A673 (cell line): ENCODE results near the gene PPP1R8. TPM values are rescaled to one million over a fixed set of nuclear protein-coding genes. Genes with fewer than 3 reads are reported as not detected.
"Not testable (repeated sequence)": the region's sequence is repeated elsewhere in the genome, so short reads cannot be mapped to it uniquely, and the experiment has no call there.

ENCODE experiments used
- BruUV-seq: library from RNA; stranded (reverse); fragments of 400-500 nt; replicated peaks from 2 replicates; lab custom pipeline; 2021; lab: Mats Ljungman, UMichigan
- CTCF ChIA-PET: fragments of 300-600 bp; sonication (Branson Sonifier 250); formaldehyde crosslinking; loops from one replicate; lab custom pipeline; 2022; ENCODE audit warnings: antibody characterized with exemption; lab: Charles Lee
- POLR2A ChIA-PET: fragments of 300-600 bp; sonication (Branson Sonifier 250); formaldehyde crosslinking; loops from one replicate; lab custom pipeline; 2022; ENCODE audit warnings: antibody characterized with exemption; ENCODE audit not compliant: low non-redundant PET; lab: Charles Lee
- DNase-seq: peaks from one replicate; pipeline ENCODE4 v3.0.0-alpha.2; 2015; ENCODE audit warnings: low spot score
- H3K27ac ChIP-seq: fragments of 200-600 bp; sonication (generic); 2 replicates; pipeline ENCODE4 v1.5.1; 2016; ENCODE audit warnings: mixed run types, low read depth, mild to moderate bottlenecking, mixed read lengths, antibody characterized with exemption, low read length; ENCODE audit not compliant: poor library complexity, severe bottlenecking
- H3K27me3 ChIP-seq: fragments of 200-600 bp; sonication (generic); replicated peaks from 2 replicates; pipeline ENCODE4 v1.6.1; 2017; ENCODE audit warnings: mixed run types, low read depth, mild to moderate bottlenecking, mixed read lengths, antibody characterized with exemption, low read length; ENCODE audit not compliant: insufficient read depth, poor library complexity
- H3K36me3 ChIP-seq: fragments of 200-600 bp; sonication (generic); 2 replicates; pipeline ENCODE4 v1.6.1; 2016; ENCODE audit warnings: mixed run types, mild to moderate bottlenecking, mixed read lengths, antibody characterized with exemption, low read length; ENCODE audit not compliant: insufficient read depth, poor library complexity, severe bottlenecking
- H3K4me1 ChIP-seq: fragments of 200-600 bp; sonication (generic); 2 replicates; pipeline ENCODE4 v1.6.1; 2017; ENCODE audit warnings: mixed run types, mild to moderate bottlenecking, mixed read lengths, antibody characterized with exemption, low read length; ENCODE audit not compliant: insufficient read depth, poor library complexity, severe bottlenecking
- H3K4me3 ChIP-seq: fragments of 200-600 bp; sonication (generic); 2 replicates; pipeline ENCODE4 v1.5.1; 2016; ENCODE audit warnings: low read depth, mixed run types, mild to moderate bottlenecking, mixed read lengths, low read length; ENCODE audit not compliant: poor library complexity, severe bottlenecking
- H3K9me3 ChIP-seq: fragments of 200-600 bp; sonication (generic); 2 replicates; pipeline ENCODE4 v1.6.1; 2016; ENCODE audit warnings: mixed run types, low read depth, mild to moderate bottlenecking, mixed read lengths, antibody characterized with exemption, low read length; ENCODE audit not compliant: poor library complexity, severe bottlenecking
- EZH2 ChIP-seq: fragments of 200-600 bp; sonication (generic); IDR thresholded peaks from 2 replicates; pipeline ENCODE4 v1.6.1; 2017; ENCODE audit warnings: borderline replicate concordance, low read depth, mild to moderate bottlenecking, mixed read lengths, antibody characterized with exemption, low read length; ENCODE audit not compliant: poor library complexity, severe bottlenecking
- intact Hi-C: fragments of 100-400 bp; cut with micrococcal nuclease; formaldehyde crosslinking; loops from one replicate; pipeline ENCODE4 v1.10.0; 2022; ENCODE audit not compliant: unreplicated experiment
- total RNA-seq: library from RNA; stranded (reverse); gene quantifications from 2 replicates; pipeline ENCODE4 v1.2.3, GENCODE V29; 2021
- TF ChIP-seq, protein P1 (sequence below): fragments of 300-800, 200-600 bp; sonication (generic); conservative IDR thresholded peaks from 2 replicates; pipeline ENCODE4 v1.5.1; 2017; ENCODE audit warnings: low read depth, mild to moderate bottlenecking, antibody characterized with exemption, low read length, moderate library complexity, mixed read lengths

The PPP1R8 gene
- total RNA-seq, 1 experiment from 2014 or later, result 60.9 TPM

DNA sequence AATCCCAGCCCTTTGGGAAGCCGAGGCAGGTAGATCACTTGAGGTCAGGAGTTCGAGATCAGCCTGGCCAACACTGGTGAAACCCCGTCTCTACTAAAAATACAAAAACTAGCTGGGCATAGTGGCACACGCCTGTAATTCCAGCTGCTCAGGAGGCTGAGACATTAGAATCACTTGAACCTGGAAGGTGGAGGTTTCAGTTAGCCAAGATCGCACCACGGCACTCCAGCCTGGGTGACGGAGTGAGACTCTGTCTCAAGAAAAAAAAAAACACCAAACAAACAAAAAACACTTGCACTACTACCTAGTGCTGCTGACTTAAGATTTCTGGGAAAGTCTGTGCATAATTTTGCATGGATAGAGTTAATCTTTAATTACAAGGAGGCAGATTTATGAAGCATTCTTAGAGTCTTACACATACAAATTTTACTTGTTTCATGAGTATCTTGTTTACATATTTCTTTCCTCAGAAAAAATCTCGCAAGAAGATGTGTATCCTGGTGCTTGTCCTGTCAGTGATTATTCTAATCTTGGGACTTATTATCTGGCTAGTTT, 8.7 kb upstream of the PPP1R8 start:
- Histone ChIP-seq H3K27me3 (no peaks in the 10 kb centered on the region), H3K4me3 (no peak overlapping the region), H3K4me1 (no peaks in the 10 kb centered on the region), H3K27ac (no peak overlapping the region), H3K36me3 (peaks cover 7% of the 10 kb centered on the region), H3K9me3 (no peaks in the 10 kb centered on the region)
- BruUV-seq, result no TSS peak
- no peak for DNase-seq
- no peak for TF ChIP-seq EZH2
- TF ChIP-seq, protein P1, sequence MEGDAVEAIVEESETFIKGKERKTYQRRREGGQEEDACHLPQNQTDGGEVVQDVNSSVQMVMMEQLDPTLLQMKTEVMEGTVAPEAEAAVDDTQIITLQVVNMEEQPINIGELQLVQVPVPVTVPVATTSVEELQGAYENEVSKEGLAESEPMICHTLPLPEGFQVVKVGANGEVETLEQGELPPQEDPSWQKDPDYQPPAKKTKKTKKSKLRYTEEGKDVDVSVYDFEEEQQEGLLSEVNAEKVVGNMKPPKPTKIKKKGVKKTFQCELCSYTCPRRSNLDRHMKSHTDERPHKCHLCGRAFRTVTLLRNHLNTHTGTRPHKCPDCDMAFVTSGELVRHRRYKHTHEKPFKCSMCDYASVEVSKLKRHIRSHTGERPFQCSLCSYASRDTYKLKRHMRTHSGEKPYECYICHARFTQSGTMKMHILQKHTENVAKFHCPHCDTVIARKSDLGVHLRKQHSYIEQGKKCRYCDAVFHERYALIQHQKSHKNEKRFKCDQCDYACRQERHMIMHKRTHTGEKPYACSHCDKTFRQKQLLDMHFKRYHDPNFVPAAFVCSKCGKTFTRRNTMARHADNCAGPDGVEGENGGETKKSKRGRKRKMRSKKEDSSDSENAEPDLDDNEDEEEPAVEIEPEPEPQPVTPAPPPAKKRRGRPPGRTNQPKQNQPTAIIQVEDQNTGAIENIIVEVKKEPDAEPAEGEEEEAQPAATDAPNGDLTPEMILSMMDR, result no peak
- intact Hi-C loops, result no loop called here
- ChIA-PET POLR2A (no interaction called here), CTCF (no interaction called here)

DNA sequence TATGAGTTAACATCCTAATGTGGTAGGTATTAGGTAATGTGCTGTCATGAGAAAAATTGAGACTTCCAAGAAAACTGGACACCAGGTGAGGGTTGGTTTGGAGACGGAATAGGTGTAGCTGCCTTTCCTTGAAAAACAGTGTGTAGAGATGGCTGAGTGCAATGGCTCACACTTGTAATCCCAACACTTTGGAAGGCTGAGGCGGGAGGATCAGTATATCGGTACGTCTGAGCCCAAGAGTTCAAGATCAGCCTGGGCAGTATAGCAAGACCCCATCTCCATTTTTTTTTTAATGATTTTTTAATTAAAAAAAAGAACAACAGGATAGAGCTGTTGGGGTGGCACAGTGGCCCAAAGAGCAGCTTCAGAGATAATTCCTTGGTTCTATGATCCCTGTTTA, 6.8 kb upstream of the PPP1R8 start:
- BruUV-seq, result no TSS peak
- Histone ChIP-seq H3K27ac (no peak overlapping the region), H3K27me3 (no peaks in the 10 kb centered on the region), H3K36me3 (peaks cover 7% of the 10 kb centered on the region), H3K9me3 (no peaks in the 10 kb centered on the region), H3K4me1 (no peaks in the 10 kb centered on the region), H3K4me3 (no peak overlapping the region)
- no peak for TF ChIP-seq EZH2
- TF ChIP-seq, protein P1, result no peak
- CTCF ChIA-PET, result no interaction called here
- POLR2A ChIA-PET, result interaction anchor here (0.6 kb wide), 1 partner anchor 9 kb away, joined by 3 read pairs; no protein-coding TSS in a partner anchor
- no peak for DNase-seq
- intact Hi-C loops, result no loop called here

DNA sequence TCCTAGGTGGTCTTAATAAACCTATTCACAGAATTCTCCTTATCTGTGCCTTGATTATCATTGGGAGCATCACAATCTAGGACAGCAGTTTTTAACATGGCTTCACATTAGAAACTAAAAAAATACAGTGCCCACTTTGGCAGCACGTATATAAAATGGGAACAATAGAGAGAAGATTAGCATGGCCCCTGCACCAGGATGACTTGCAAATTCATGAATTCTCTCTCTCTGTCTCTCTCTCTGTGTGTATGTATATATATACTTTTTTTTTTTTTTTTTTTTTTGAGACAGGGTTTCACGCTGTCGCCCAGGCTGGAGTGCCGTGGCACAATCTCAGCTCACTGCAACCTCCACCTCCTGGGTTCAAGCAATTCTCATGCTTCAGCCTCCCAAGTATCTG, 6.2 kb upstream of the PPP1R8 start:
- POLR2A ChIA-PET, result interaction anchor here (0.6 kb wide), 1 partner anchor 8 kb away, joined by 3 read pairs; no protein-coding TSS in a partner anchor
- no TSS peak for BruUV-seq
- TF ChIP-seq EZH2, result no peak
- TF ChIP-seq, protein P1, result no peak
- H3K27ac ChIP-seq, result no peak overlapping the region
- intact Hi-C loops, result no loop called here
- H3K36me3 ChIP-seq, result peaks cover 5% of the 10 kb centered on the region
- CTCF ChIA-PET, result no interaction called here
- no peak for DNase-seq
- no peaks in the 10 kb centered on the region for H3K27me3 ChIP-seq
- no peak overlapping the region for H3K4me3 ChIP-seq
- H3K4me1 ChIP-seq, result no peaks in the 10 kb centered on the region
- no peaks in the 10 kb centered on the region for H3K9me3 ChIP-seq

DNA sequence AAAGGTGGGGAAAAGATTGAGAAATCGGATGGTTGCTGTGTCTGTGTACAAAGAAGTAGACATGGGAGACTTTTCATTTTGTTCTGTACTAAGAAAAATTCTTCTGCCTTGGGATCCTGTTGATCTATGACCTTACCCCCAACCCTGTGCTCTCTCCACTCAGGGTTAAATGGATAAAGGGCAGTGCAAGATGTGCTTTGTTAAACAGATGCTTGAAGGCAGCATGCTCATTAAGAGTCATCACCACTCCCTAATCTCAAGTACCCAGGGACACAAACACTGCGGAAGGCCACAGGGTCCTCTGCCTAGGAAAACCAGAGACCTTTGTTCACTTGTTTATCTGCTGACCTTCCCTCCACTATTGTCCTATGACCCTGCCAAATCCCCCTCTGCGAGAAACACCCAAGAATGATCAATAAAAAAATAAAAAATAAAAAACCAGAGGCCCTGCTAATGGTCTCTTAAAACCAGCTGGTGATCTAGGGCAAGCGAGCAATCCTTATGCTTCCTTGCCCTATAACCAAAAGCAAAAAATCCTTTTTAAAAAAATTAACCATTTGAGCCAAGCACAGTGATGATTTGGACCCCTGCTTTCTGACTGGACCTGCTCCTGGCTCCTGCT, 1.1 kb upstream of the PPP1R8 start:
- intact Hi-C loops, POLR2A ChIA-PET, H3K4me1 ChIP-seq, DNase-seq, H3K27me3 ChIP-seq, H3K9me3 ChIP-seq, H3K27ac ChIP-seq, BruUV-seq: not testable (repeated sequence)
- Histone ChIP-seq H3K36me3 (peaks cover 23% of the 10 kb centered on the region), H3K4me3 (peak overlapping the region; percentile 73)
- CTCF ChIA-PET, result interaction anchor here (0.6 kb wide), 1 partner anchor 568 kb away, joined by 3 read pairs; no protein-coding TSS in a partner anchor
